SIG-M5 treated with dmso at 0.1 percent for 504 hours (cell line): ENCODE data around the gene CCDC141.
"Not testable (repeated sequence)": the region's sequence is repeated elsewhere in the genome, so short reads cannot be mapped to it uniquely, and the experiment has no call there.

Experiments used
- DNase-seq: peaks from one replicate; lab custom pipeline; 2025; ENCODE audit not compliant: unreplicated experiment; lab: John Stamatoyannopoulos, UW

Gene CCDC141, protein sequence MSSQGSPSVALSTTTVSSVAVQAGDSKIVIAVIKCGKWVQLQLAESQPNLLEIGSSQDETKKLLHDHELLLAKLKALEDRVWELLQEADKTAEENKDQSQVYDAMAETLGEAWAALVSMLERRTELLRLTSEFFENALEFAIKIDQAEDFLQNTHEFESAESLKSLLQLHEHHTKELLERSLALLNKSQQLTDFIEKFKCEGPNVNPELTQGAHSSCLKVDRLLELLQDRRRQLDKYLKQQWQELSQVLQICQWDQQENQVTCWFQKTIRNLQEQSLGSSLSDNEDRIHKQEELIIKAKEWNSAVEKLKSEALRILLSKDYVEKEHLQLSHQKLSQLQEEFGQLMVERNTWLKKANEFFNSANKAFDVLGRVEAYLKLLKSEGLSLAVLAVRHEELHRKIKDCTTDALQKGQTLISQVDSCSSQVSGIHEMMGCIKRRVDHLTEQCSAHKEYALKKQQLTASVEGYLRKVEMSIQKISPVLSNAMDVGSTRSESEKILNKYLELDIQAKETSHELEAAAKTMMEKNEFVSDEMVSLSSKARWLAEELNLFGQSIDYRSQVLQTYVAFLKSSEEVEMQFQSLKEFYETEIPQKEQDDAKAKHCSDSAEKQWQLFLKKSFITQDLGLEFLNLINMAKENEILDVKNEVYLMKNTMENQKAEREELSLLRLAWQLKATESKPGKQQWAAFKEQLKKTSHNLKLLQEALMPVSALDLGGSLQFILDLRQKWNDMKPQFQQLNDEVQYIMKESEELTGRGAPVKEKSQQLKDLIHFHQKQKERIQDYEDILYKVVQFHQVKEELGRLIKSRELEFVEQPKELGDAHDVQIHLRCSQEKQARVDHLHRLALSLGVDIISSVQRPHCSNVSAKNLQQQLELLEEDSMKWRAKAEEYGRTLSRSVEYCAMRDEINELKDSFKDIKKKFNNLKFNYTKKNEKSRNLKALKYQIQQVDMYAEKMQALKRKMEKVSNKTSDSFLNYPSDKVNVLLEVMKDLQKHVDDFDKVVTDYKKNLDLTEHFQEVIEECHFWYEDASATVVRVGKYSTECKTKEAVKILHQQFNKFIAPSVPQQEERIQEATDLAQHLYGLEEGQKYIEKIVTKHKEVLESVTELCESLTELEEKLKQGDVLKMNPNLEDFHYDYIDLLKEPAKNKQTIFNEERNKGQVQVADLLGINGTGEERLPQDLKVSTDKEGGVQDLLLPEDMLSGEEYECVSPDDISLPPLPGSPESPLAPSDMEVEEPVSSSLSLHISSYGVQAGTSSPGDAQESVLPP (N-terminal part only)

DNA sequence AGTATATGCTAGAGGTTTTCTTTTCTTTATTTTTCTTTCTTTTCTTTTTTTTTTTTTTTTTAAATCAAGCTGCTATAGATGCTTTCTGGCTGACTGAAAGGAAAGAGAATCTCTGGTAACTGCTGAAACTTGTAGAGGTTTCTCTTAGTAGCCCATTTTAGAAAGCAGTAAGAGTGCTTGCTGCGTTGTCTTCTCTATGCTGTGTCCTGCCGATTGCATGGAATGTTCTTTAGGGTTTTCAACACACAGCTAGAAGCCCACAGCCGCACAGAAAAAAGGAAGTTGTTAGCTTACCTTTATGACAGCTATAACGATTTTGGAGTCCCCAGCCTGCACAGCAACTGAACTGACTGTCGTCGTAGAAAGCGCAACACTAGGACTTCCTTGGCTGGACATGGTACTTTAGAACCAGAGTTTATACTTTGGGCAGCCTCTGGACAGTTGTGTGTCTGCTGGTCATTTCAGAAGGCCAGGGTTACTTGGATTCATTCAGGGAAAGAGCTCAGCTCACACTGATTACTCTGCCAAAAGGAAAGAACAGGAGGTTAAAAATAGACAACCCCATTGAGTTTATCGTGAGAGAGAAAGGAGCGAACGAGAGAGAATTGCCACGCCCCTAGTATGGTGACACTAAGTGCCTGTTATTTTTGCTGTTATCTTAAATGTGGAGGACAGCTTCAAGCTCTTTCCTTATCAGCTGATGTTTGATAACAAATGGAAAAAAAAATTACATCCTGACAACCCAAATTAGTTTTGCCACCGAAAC lies at the start of gene CCDC141:
Gene CCDC141 (minus strand): TSS at position 592 of the 766 bp plus-strand sequence. CDS start 196 bp downstream, at position 396.
- DNase-seq = peak; percentile 38

DNA sequence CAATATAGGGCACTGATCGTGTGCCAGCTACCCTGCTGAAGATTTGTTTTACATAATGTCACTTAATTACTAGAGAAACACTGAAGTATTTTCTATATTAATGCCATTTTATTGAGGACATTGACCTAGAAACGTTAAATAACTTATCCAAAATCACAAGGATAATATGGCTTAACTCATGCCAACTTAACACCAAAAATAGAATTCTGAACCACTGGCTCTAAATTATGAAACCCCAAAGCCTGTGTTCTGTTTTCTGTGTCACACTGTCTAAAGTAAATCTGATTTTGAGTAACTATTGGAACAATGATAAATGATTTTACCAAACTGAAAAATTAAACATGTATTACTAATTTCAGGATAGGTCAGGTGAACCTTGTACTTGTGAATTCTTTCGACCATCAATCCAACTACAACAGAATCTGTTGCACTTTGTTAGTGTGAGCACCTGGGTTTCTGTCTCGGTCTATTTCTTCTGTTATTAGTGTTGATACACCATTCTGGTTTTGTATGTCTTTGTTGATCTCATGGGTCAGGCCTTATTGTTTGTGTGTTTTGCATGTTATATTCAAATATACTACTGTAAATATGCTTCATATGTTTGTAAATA lies 48.2 kb upstream of the CCDC141 start:
- DNase-seq = no peak

DNA sequence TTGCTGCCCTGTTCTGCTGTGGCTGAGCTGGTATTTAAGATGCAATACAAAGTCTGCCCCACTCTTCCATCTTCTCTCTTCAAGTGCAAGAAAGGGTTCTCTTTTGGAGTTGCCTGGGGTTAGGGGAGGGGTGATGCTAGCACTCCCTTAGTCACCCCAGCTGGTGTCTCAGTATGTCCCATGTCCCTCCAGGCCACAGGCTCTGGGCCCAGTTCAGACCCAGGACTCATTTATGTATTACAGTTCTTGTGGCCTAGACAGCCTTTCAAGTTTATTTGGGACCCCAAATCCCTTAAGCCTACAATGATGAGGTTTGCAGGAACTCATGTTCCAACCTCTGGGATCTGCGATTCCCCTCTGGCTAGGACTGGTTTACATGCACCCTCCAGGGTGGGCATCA lies 47.2 kb upstream of the CCDC141 start:
- no peak for DNase-seq

DNA sequence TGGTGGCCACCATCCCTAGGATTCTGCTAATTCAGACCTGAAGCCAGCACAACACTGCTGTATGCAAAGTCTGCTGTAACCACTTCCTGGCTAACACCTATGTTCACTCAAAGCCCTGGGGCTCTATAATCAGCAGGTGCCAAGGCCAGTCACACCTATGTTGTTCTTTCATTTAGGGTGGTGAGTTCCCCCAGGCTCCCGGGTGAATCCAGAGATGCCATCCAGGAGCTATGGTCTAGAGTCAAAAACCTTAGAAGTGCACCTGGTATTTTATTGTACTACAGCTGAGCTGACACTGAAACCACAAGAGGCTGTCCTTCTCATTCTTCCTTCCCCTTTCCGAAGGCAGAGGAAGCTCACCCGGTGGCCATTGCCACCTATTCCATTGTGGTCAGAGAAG lies 46.2 kb upstream of the CCDC141 start:
- no peak for DNase-seq

DNA sequence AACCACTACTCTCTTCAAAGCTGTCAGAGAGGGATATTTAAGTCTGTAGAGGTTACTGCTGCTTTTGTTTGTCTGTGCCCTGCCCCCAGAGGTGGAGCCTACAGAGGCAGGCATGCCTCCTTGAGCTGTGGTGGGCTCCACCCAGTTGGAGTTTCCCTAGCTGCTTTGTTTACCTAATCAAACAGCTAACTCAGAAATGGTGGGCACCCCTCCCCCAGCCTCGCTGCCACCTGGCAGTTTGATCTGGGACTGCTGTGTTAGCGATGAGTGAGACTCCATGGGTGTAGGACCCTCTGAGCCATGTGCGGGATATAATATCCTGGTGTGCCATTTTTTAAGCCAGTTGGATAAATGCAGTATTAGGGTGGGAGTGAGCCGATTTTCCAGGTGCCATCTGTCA lies 43.0 kb upstream of the CCDC141 start:
- DNase-seq = not testable (repeated sequence)

DNA sequence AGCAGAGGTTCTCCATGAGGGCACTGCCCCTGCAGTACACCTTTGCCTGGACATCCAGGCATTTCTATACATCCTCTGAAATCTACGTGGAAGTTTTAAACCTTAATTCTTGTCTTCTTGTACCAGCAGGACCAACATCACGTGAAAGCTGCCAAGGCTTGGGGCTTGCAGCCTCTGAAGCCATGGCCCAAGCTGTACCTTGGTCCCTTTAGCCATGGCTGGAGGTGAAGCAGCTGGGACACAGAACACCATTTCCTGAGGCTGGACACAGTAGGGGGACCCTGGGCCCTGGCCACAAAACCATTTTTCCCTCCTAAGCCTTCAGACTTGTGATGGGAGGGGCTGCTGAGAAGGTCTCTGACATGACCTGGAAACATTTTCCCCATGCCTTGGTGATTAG lies 32.8 kb upstream of the CCDC141 start:
- DNase-seq = no peak

DNA sequence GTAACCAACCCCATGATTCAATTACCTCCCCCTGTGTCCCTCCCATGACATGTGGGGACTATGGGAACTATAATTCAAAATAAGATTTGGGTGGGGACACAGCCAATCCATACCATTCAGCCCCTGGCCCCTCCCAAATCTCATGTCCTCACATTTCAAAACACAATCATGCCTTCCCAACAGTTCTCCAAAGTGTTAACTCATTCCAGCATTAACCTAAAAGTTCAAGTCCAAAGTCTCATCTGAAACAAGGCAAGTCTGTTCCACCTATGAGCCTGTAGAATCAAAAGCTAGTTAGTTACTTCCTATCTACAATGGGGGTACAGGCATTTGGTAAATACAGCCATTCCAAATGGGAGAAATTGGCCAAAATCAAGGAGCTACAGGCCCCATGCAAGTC lies 32.0 kb upstream of the CCDC141 start:
- no peak for DNase-seq

DNA sequence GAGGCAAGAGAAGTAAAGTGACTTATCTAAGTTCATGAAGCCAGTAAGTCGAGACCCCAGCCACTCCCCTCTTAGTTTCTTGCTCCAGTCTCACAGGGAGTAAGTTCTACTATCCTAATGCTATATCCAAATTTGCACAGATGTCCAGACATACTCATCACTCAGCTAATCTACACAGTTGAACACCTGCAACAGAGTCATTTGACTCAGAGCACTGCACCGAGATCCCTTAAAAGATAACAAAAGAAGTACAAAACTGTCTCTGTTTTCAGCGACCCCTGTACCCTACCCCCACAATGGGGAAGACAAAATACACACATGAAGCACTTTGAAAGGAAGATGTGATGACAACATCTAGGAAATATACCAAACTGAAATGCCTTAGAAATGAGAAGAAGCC lies 22.6 kb upstream of the CCDC141 start:
- DNase-seq = no peak

DNA sequence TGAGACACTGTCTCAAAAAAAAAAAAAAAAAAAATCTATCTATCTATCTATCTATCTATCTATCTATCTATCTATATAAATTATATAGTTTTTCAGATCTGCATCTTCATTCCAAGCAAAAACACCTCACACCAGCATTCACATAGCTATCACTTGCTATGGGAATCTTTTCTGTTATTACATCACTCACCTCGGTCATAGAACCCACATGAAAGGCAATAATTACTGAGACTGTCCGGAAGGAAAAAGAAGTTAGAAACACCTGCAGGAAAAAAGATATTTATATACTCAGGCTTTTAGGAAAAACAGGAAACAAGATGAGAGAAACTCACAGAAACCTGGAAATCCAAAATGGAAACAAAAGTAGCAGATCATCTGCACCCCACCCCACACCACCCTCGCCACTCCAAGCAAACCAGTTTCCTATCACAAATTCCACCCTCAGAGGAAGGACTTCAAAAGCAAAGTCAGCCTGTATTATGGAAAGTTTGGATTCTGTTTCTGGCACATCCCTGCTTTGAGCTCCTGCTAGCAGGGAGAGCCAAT lies 21.9 kb upstream of the CCDC141 start:
- DNase-seq = no peak

DNA sequence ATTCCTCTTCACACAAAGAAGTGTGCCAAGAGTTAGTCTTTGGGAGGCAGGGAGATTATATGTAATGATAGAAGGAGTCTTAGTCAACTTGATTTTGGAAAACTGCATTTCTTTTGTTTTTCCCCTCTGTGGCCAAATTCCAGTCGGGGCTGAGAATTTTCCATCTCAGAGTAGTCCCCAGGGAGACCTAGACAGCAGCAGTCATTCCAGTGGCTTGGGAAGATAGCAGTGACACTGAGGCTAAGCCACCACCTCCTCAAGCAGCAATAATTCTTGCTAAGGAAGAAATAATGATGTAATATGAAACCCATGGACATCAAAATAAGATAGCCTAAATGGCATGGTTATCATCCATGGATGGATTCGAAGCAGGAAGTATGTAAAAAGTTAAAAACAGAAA lies 21.0 kb upstream of the CCDC141 start:
- no peak for DNase-seq

DNA sequence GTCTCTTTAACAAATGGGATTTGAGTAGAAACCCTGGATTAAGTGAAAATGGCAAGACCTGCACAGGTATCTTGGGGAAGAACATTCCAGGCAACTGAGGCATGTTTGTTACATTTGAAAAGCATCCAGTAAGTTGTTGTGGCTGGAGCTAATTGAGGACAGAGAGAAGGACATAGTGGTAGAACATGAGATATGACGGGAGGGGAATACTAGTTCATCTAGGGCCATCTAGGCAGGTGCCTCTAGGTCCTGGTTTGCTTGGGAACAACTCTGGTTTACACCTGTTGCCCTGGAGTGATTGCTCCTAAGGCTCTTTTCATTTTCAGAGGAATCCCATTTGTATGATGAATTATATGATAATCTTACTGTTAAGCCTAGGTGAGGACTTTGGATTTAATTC lies 19.7 kb upstream of the CCDC141 start:
- DNase-seq = no peak

DNA sequence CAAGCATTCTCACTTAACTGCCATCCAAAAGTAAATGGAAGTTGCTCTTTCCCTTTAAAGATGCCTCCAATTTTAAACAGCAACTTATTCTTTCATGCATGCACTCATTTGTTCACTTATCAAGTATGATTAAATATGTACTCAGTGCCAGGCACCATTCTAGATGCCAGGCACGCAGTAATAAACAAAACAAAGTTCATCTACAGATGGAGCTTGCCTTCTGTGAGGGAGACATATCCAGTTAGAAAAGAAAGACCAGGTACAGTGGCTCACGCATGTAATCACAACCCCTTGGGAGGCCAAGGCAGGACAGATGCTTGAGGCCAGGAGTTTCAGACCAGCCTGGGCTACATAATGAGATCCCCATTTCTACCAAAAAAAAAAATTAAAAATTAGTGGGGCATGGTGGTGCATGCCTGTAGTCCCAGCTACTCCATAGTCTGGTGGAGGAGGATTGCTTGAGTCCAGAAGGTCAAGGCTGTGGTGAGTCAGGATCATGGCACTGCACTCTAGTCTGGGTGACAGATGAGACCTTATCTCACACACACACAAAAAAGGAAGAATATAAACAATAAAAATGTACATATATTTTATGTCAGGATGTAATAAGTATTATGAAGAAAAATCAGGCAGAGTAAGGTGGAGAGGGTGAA lies 19.2 kb upstream of the CCDC141 start:
- DNase-seq = no peak

DNA sequence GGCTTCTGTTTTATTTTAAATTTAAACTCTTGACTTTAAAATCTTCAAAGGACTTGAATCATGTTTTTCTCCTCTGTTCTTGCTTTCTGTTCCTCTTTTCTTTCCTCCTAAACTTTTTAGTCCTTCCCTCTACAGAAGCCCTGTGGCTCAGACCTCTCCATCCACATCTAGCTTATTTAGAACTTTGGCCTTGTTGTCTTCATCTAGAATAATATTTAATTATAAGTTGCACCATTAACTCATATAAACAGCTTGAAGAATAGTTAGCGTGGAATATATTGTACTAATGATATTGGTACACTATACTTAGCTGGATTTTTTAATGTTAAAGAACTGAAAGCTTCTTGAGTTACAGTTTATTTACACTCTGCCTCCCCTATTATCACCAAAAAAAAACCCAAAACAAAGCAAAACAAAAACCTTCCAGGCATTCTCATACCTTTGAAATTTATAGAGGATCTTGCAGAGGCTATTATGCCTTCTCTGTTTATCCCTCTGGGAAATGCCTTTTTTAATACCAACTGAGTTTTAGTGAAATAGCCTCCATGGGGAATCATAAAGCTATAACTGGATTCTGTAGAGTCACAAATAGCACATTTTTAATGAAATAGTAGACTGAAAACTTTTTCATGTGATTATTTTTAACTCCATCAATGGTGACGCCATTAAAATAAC lies 9.2 kb upstream of the CCDC141 start:
- peak; percentile 37 for DNase-seq

DNA sequence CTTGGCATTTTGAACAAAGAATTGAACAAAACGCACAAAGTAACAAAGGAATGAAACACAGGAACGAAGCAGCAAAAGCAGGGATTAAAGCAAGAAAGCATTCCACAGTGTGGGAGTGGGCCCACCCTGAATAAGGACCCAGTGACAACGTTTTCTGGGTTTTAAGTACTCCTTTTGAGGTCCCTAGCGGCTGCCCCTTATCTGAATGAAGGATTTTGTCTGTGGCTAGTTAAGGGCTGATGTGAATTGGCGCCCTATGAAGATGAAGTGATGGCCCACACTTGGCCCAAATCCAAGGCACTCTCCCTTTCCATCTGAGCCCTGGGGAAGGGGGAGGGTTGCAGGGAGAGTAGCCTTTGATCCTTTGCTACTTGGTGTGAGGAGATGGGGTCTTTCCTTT lies 7.8 kb upstream of the CCDC141 start:
- no peak for DNase-seq

DNA sequence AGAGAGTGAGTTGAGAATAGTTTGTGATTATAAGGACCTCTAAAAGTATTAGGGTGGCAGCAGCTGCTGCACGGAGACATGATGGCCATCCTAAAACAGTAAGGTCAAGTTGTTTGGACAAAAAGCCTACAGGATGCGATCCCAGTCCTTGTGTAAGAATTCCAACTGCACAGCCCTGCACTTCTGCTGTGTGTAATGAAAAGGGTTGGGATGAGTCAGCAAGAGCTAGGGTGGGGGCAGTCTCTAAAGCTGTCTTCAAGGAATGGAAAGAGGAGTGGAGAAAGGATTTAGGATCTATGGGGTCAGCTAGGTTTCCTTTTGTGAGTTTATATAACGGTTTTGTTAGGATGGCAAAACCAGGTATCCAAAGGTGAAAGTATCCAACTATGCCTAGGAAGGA lies 3.6 kb upstream of the CCDC141 start:
- DNase-seq = not testable (repeated sequence)

DNA sequence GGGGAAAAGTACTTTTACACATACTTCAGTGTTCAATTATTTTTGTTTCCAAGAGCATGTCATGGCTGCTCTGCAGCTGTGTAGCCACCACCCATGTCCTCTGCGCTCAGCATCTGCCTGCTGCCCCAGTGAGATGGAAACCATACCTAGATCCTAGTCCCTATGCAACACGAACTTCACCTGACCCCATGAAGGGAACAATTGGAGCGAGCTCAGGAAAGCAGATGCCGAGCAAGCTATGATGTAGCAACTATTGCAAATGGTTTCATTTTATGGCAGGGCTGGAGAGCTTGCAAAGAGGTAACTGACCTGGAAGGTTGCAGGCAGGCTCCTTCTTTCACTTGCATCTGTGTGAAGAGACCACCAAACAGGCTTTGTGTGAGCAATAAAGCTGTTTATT lies 1.3 kb upstream of the CCDC141 start:
- DNase-seq = no peak

DNA sequence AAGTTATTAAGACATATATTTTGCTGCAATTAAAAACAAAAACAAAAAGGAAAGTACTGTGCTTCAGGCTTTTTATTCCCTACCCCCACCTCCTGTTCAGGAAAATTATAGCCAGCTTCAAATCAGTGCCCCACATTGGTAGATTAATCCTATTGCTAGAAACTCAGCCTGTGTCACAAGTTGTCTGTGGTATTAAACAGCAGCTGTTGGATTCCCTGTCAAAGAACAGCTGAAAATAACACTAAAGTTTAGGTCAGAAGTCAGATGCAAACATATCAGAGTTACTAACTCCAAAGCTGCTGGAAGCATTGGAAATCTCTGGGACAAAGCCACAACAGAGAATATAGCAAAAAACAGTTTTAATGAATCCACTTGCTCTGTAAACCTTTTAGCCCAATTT lies 818 bp upstream of the CCDC141 start:
- DNase-seq = no peak

DNA sequence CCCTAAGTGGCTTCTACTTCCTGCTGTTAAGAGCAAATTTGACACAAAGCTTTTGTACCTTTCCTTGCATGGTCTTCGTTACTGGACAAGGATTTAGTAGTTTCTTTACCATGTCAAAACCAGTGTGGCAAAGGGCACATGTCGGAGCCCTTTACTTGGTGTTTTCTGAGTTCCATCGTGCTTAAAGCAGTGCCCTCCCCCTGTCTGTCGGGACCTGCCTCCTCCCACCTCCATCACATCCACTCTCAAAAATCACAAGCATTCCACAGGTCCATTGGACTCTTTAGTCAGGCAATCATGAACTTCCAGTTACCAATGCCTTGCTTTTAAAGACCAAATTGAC lies 763 bp downstream of the CCDC141 start:
- DNase-seq = no peak

DNA sequence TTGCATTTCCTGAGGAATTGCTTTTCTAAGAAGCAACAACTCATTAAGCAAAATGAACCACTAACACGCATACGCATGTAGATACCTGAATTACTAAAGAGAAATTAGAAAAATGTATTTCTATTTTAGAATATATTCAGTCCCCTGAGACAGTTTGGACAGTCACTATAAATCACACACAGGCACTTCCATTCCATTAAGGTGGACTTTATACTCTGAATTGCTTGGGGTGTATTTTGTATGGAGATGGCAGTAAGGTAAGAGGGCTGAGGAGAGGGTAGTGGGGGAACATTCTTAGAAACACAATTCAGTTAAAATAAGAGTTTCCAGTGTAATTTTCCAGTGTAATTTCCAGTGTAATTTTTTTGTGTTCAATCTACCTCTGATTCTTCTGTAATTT lies 1.8 kb downstream of the CCDC141 start:
- DNase-seq = no peak
